GM19193 (cell line): ENCODE data around the gene COPG2.
A peak's percentile ranks its signal among the peaks of the same experiment; 100 is the strongest.

Experiments
- POLR2A ChIP-seq: IDR thresholded peaks from 4 replicates; pipeline ENCODE4 v1.6.1; 2011; ENCODE audit not compliant: insufficient read depth, insufficient read length; ENCODE audit errors: extremely low read depth

COPG2 gene, protein sequence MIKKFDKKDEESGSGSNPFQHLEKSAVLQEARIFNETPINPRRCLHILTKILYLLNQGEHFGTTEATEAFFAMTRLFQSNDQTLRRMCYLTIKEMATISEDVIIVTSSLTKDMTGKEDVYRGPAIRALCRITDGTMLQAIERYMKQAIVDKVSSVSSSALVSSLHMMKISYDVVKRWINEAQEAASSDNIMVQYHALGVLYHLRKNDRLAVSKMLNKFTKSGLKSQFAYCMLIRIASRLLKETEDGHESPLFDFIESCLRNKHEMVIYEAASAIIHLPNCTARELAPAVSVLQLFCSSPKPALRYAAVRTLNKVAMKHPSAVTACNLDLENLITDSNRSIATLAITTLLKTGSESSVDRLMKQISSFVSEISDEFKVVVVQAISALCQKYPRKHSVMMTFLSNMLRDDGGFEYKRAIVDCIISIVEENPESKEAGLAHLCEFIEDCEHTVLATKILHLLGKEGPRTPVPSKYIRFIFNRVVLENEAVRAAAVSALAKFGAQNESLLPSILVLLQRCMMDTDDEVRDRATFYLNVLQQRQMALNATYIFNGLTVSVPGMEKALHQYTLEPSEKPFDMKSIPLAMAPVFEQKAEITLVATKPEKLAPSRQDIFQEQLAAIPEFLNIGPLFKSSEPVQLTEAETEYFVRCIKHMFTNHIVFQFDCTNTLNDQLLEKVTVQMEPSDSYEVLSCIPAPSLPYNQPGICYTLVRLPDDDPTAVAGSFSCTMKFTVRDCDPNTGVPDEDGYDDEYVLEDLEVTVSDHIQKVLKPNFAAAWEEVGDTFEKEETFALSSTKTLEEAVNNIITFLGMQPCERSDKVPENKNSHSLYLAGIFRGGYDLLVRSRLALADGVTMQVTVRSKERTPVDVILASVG

DNA sequence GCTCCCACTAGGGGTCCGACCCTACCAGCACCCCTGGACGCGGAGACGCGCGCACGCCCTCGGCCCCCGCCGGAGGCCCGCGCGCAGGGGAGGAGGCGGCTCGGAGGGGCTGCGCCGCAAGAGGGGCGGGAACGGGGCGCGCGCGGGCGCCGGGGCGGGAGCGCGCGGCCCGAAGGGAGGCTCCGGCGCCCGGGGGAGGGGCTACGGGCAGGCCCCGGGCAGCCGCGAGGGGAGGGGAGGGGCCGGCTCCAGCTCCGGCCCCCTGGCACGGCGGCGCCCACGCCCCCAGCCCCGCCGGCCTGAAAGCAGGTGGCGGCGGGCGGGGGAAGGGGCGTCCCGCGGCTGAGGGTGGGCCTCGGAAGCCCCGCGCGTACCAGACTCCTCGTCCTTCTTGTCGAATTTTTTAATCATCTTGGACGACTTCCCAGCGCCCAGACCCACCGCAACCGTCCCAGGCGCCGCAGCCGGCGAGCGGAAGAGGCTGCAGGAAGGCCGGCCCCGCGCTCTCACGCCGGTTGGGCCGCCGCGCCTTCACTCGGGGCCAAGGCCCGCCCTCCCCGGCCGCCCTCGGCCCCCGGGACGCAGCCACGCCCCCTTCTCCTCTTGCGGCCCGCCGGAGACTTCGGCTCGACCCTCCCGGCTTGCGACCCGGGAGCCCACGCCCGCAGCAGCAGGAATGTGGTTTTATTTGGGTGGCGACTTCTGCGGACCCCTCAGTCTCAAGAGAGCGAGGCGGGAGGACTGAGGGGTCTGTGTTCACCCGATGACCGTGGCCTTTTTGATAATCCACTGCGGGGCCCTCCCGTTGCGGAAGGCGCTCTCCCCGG is at the start of gene COPG2:
Gene COPG2, minus strand, starts transcription at position 491 of the 827 bp plus-strand sequence. Its CDS starts 80 bp downstream, at position 411.
- peak; percentile 59 for TF ChIP-seq POLR2A

DNA sequence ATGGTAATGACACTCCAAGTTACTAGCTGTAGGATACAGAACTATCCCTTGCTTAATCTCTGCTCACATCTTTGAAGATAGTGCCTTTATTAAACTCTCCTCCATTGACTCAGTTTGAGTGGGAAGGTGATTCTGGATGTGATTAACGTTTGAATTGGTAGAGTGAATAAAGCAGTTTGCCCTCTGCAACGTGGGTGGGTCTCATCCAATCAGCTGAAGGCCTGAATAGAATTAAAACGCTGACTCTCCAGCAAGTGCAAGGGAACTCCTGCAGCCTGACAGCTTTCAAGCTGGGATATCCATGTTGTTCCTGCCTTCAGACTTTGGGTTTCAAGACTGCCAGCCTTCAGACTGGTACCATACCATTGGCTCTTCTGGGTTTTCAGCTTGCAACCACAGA is 43.9 kb upstream of the COPG2 start:
- no peak for TF ChIP-seq POLR2A

DNA sequence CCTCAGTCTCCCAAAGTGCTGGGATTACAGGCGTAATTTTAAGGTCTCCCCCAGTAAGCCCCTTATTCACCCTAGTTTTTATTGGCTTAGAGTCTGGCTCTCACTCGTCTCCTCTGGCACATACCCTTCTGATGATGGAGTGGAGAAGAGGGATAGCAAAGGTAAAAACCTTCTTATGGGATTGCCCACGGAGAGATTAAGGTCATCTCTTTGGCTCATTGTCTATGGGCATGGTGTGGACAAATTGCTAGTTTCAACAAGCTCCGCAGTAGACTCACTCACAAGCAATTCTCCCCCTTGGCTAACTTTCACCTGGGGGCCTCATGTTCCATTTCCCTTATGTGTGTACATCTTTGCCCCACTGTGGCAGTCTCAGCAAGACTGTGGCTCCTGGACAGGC is 40.2 kb upstream of the COPG2 start:
- TF ChIP-seq POLR2A: no peak

DNA sequence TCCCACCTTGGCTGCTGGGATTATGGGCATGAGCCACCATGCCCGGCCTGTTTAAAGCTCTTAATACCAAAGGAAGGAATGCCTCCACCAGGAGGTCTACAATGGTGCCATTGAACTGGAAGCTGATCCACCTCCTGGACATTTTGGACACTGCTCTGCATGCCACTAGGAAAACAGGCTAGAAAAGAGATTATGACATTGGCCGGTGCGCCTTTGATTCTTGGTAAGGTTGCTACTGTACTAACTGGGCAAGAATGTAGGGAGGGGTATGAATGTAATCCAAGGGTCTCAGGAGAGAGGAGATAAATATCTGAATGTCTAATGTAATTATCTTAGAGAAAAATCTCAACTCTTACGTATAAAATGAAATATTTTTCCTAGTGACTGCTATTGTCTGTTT is 39.5 kb upstream of the COPG2 start:
- TF ChIP-seq POLR2A: no peak

DNA sequence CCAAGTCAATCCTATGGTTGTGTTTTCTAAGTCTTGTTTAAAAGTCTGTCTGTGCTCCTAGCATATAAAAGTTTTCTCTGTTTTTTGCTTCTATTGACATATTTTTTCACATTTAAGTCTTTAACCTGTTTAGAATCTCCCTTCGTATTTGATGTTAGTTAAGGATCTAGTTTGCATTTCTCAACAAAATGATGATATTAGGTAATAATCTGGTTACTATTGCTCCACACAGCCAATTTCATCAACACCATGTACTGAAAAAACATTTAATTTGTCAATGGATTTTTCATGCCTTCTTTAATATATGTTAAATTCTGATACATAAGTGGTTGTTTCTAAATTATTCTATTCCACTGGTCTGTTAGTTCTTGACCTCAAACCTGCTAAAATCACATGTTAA is 35.3 kb upstream of the COPG2 start:
- TF ChIP-seq POLR2A: no peak

DNA sequence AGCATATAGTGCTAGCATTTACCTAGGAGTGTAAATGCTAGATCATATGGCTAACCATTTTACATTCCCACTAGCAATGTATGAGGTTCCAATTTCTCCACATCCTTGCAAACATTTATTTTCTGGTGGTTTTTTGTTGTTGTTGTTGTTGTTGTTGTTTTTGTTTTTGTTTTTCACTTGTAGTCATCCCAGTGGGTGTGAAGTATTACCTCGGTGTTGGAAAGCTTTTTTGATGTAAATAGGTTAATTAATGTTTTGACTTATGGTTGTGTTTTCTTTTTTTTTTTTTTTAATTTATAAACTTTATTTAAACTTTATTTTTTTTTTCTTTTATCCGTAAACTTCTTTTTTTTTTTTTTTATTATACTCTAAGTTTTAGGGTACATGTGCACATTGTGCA is 33.1 kb upstream of the COPG2 start:
- no peak for TF ChIP-seq POLR2A

DNA sequence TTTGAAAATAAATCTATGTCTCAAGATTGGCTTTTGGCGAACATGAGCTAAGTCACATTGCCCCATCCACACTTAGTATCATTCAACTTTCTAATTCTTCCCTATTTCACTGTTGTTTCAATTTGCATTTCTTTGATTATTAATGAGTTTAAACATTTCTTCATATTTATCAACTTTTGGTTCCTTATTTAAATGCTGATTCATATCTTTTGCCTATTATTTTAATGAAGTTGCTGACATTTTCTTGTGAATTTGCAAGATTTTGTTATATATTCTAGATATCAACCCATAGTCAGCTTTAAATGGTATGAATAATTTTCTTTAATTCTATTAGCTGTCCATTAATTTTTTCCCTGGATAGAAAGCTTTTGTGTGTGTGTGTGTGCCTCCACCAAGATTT is 32.2 kb upstream of the COPG2 start:
- TF ChIP-seq POLR2A: no peak

DNA sequence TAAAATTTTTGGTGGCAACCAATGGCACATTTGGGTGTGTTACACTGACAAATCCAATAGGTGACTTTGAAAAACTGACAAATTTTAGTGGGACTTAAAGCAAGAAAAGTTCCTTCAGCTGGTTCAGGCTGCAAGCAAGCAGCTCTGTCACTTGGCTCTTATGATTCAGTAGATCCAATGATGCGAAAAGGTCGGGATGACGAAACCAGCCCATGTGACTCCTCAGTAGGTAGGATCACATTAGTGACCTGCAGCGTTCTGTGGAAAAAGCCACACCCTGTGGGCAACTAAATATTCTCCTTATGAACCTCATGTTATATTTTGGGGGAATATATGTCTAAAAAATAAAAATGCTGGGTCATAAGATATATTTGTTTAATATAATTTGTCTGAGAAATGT is 31.1 kb upstream of the COPG2 start:
- TF ChIP-seq POLR2A: no peak

DNA sequence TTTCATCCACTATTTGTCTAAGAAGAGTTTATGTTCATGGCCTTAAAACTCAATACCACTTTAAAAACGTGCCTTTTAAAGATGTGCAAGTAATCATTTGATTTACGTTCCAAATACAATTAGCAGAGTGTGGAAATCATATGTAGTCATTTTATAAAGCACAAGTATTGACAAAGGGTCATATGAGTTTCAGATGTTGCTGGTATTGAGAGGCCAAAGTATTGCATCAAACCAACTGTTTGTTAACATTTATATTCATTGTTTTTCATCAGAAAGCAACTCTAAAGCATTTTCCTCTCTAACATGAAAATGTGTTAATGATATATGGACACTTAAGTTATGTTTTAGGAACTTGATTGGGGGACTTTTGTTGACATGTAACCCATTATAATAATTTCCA is 29.3 kb upstream of the COPG2 start:
- TF ChIP-seq POLR2A: no peak

DNA sequence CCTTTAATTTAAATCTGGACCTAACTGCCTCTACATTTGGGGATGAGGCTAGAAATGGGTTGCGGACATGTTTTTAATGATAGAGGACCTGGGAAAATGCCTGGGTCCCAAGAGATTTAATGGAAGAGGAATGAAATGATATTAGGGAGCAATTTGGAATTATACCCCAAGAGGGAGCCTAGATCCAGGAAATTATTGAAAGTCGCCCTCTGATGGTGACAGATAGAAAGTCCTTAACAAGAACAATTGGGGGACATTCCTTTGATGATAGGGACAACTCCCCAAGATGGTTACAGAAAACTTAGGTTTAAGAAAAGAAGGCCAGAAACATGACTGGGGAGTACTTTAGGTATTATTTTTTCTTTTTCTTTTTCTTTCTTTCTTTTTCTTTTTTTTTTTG is 27.3 kb upstream of the COPG2 start:
- no peak for TF ChIP-seq POLR2A

DNA sequence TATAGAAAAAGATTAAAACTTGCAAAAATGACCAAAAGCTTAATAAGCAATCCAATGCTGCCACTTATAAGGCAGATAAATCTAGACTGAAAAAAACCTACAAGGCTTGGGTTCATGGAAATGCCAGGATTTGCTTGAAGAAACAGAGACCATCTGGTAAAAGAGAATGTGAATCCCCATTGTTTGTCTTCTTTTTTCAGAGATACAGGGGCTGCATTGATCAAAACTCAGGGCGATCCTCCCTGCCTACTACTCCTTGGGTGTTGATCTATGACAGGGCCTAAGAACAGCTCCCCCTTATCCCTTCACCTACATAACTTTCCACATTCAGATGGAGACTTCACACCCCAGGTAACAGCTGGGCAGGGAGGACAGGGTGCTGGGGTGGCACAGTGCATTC is 21.1 kb upstream of the COPG2 start:
- TF ChIP-seq POLR2A: no peak

DNA sequence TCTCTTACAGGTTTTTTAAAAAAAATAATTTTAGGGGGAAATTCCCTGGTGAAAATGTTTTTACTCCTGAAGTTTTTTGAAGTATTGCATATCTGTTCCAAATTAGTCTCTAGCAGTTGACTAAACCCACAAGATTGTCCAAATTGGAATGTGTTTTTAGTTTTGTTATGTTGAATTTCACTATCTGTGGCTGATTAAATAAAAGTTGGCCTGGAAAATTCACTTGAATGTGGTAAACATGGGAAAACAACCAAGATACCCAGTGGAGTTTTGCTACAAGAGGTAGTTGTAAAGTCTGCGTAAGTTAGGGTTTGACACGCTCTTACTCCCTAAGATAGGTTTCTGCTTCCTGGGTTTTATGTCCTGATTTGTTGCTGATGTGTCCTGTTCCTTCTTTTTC is 14.5 kb upstream of the COPG2 start:
- TF ChIP-seq POLR2A: no peak

DNA sequence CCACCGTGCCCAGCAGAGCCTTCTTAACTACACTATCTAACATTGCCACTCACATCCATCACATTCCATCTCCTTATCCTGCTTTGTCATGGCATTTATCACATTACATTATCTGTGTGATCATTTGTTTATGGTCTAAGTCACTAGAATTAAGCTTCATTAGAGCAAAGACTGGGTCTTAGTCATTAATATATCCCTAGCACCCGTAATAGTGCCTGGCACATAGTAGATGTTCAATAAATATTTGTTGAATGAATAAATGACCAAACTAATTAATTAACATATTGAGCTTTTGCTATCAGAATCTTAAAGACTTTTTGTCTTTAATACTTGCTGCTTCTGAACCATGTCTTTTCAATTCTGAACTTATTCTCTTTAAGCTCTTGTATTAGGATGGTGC is 5.9 kb upstream of the COPG2 start:
- no peak for TF ChIP-seq POLR2A

DNA sequence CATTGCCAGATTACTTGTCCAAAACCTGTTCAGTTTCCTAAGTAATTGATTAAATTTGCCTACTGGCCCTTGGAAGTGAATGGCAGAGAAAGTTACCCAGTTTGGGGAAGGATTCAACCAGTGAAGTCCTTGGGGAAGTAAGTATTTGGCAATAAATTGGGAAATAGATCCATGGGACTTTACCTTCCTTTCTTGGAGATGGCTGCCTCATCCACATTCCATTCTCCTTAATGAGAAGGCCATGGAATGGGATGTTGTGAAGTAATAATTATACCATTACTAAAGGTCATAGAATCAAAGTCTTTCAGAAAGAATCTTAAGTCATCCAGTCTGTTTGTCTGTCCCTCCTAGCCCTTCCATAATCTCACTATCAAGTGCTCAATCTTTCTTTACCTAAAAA is 4.5 kb upstream of the COPG2 start:
- no peak for TF ChIP-seq POLR2A

DNA sequence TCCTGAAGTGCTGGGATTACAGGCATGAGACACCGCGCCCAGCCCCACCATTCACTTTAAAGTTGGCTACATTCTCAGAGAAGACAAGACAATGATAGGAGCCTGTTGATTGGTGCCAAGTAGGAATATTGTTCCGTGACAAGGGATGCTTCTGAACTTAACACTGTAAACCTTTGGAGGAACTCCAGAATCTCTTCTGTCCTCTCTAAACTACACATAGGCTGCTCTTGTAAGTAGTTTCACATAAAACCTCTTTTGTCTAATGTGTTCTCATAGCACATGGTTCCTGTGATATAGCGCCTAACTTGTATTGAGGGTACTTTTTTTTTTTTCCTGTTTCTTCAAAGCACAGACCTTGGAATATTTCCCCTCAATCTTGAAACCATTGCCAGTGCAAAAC is 3.6 kb upstream of the COPG2 start:
- TF ChIP-seq POLR2A: no peak

DNA sequence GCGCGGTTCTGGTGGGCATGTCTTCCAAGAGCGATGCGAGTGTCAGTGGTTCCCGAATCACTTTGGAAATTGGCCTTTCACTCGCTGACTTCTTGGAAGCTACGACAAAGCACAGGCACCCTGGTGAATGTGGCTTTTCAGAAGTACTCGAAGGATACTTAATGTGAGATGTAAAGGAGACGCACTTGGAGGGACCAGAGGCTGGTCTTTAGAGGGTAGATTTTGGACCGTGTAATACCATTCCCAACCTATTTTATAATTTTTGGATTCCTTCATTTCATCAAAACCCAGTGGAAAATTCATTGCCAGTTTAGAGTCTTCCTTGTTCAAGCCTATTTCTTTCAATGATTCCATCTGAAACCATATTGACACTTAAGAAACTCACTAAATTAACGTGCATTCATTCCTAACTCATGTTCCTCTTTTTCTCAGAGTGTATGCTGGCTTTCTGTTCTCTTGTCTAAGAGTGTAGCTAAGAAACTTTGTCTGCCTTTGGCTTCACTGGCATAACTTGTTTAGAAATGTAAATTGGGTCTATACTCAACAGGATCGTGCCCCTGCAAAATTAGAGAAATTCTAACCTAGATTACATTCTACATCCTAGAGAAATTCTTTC is 645 bp upstream of the COPG2 start:
- TF ChIP-seq POLR2A: no peak
